Caco-2 (cell line): ENCODE results near the gene CD19. TPM values are rescaled to one million over a fixed set of nuclear protein-coding genes. Genes with fewer than 3 reads are reported as not detected.

Experiments used
- BruUV-seq: library from RNA; stranded (reverse); fragments of 400-500 nt; replicated peaks from 2 replicates; lab custom pipeline; 2021; lab: Mats Ljungman, UMichigan
- CTCF ChIA-PET: fragments of 300-600 bp; sonication (Branson Sonifier 250); formaldehyde crosslinking; loops from one replicate; lab custom pipeline; 2022; ENCODE audit warnings: antibody characterized with exemption; lab: Charles Lee
- POLR2A ChIA-PET: fragments of 300-600 bp; sonication (Branson Sonifier 250); formaldehyde crosslinking; loops from one replicate; lab custom pipeline; 2022; ENCODE audit warnings: antibody characterized with exemption; lab: Charles Lee
- DNase-seq, 2 experiments: peaks; one replicate each; pipeline versions ENCODE4 v3.0.0 to v3.0.0-alpha.2; 2020 to 2022
- H3K27me3 ChIP-seq: replicated peaks from 2 replicates; pipeline ENCODE4 v1.6.0; 2011; ENCODE audit warnings: low read length; ENCODE audit not compliant: control insufficient read depth, insufficient read depth
- H3K36me3 ChIP-seq: 2 replicates; pipeline ENCODE4 v1.5.1; 2011; ENCODE audit warnings: low read length; ENCODE audit not compliant: control insufficient read depth, insufficient read depth
- H3K4me1 ChIP-seq: fragments of 250-450 bp; sonication (Bioruptor Pico); 2 replicates; pipeline ENCODE4 v1.5.1; 2020; ENCODE audit warnings: mild to moderate bottlenecking
- H3K4me3 ChIP-seq: 2 replicates; pipeline ENCODE4 v1.5.1; 2011; ENCODE audit warnings: low read depth, mild to moderate bottlenecking, control low read depth, low read length
- H3K9me3 ChIP-seq: fragments of 250-450 bp; sonication (Bioruptor Pico); 2 replicates; pipeline ENCODE4 v1.5.1; 2020; ENCODE audit warnings: mild to moderate bottlenecking, moderate library complexity
- H3K27ac Mint-ChIP-seq: one replicate; pipeline ENCODE4 v1.8.0; 2022; ENCODE audit warnings: mixed read lengths; ENCODE audit not compliant: unreplicated experiment
- H3K27me3 Mint-ChIP-seq: one replicate; pipeline ENCODE4 v1.8.0; 2022; ENCODE audit warnings: mixed read lengths; ENCODE audit not compliant: insufficient read depth, unreplicated experiment
- H3K36me3 Mint-ChIP-seq: one replicate; pipeline ENCODE4 v1.8.0; 2022; ENCODE audit warnings: mild to moderate bottlenecking, mixed read lengths; ENCODE audit not compliant: insufficient read depth, unreplicated experiment
- H3K4me1 Mint-ChIP-seq: one replicate; pipeline ENCODE4 v1.8.0; 2022; ENCODE audit warnings: low read depth, mixed read lengths; ENCODE audit not compliant: unreplicated experiment
- H3K4me3 Mint-ChIP-seq: one replicate; pipeline ENCODE4 v1.8.0; 2022; ENCODE audit warnings: mild to moderate bottlenecking, moderate library complexity, mixed read lengths; ENCODE audit not compliant: unreplicated experiment
- H3K9me3 Mint-ChIP-seq: one replicate; pipeline ENCODE4 v1.8.0; 2022; ENCODE audit warnings: mixed read lengths; ENCODE audit not compliant: unreplicated experiment
- intact Hi-C: fragments of 100-400 bp; cut with micrococcal nuclease; formaldehyde crosslinking; loops from one replicate; pipeline ENCODE4 v1.10.0; 2022; ENCODE audit not compliant: unreplicated experiment
- total RNA-seq: library from RNA; stranded (reverse); gene quantifications from 2 replicates; pipeline ENCODE4 v1.2.3, GENCODE V29; 2022
- TF ChIP-seq, protein P1 (sequence below), 2 experiments: fragments of 200-600 bp in 1 of 2; IDR thresholded peaks; 1 replicate in 1 of 2; 2 replicates in 1 of 2; pipeline versions ENCODE4 v1.5.1 to v1.8.0; 2011 to 2022; ENCODE audit warnings: antibody characterized with exemption in 1 of 2, control low read depth in 1 of 2, inconsistent platforms in 1 of 2, low read depth in 1 of 2, low read length in 1 of 2, mild to moderate bottlenecking in 1 of 2, moderate library complexity in 1 of 2; ENCODE audit not compliant: insufficient read depth in 1 of 2, severe bottlenecking in 1 of 2, unreplicated experiment in 1 of 2

CD19 gene
- total RNA-seq, 1 experiment from 2014 or later, result not detected

DNA sequence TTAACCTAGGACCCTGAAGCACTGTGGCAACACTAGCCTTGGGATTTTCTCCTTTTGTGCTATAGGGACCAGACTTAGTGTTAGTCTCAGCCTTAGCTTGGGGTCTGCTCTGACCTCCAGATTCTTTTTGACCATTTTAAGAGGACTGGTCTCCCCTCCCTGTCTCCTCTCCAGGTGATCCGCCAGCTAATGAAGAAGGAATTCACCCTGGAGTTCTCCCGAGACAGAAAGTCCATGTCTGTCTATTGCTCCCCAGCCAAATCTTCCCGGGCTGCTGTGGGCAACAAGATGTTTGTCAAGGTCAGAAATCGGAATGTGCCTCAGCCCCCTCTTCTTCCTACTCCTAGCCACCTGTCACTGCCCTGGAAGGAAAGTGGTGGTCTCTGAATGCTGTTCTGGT is 33.9 kb upstream of the CD19 start:
- Mint-ChIP-seq H3K27ac (no peak overlapping the region), H3K36me3 (no peaks in the 10 kb centered on the region), H3K9me3 (no peaks in the 10 kb centered on the region), H3K4me1 (no peaks in the 10 kb centered on the region), H3K4me3 (no peak overlapping the region), H3K27me3 (no peaks in the 10 kb centered on the region)
- Histone ChIP-seq H3K4me1 (no peaks in the 10 kb centered on the region), H3K27me3 (no peaks in the 10 kb centered on the region), H3K4me3 (no peak overlapping the region), H3K9me3 (no peaks in the 10 kb centered on the region), H3K36me3 (no peaks in the 10 kb centered on the region)
- no TSS peak for BruUV-seq
- ChIA-PET POLR2A (no interaction called here), CTCF (no interaction called here)
- TF ChIP-seq, protein P1, sequence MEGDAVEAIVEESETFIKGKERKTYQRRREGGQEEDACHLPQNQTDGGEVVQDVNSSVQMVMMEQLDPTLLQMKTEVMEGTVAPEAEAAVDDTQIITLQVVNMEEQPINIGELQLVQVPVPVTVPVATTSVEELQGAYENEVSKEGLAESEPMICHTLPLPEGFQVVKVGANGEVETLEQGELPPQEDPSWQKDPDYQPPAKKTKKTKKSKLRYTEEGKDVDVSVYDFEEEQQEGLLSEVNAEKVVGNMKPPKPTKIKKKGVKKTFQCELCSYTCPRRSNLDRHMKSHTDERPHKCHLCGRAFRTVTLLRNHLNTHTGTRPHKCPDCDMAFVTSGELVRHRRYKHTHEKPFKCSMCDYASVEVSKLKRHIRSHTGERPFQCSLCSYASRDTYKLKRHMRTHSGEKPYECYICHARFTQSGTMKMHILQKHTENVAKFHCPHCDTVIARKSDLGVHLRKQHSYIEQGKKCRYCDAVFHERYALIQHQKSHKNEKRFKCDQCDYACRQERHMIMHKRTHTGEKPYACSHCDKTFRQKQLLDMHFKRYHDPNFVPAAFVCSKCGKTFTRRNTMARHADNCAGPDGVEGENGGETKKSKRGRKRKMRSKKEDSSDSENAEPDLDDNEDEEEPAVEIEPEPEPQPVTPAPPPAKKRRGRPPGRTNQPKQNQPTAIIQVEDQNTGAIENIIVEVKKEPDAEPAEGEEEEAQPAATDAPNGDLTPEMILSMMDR (IDR thresholded peaks at IDR 0.05; ENCODE audit: insufficient read depth in 1 of 2, low read depth in 1 of 2, low read length in 1 of 2, severe bottlenecking in 1 of 2, unreplicated experiment in 1 of 2), result no peak
- intact Hi-C loops, result no loop called here
- no peak for DNase-seq

DNA sequence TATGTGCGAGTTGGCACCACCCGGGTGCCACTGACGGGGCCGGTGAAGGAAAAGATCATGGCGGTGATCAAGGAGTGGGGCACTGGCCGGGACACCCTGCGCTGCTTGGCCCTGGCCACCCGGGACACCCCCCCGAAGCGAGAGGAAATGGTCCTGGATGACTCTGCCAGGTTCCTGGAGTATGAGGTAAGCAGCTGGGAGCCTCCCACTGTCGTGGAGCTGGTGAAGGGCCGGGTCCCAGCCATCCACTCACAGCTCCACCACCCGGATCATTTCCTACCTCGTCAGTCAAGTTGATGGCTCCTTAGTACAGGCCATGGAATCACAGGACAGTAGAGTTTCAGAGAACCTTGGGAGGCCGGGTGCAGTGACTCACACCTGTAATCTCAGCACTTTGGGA is 33.5 kb upstream of the CD19 start:
- CTCF ChIA-PET, result no interaction called here
- no peaks in the 10 kb centered on the region for H3K9me3 Mint-ChIP-seq
- H3K4me1 Mint-ChIP-seq, result no peaks in the 10 kb centered on the region
- Histone ChIP-seq H3K4me3 (no peak overlapping the region), H3K9me3 (no peaks in the 10 kb centered on the region), H3K36me3 (no peaks in the 10 kb centered on the region), H3K27me3 (no peaks in the 10 kb centered on the region), H3K4me1 (no peaks in the 10 kb centered on the region)
- H3K36me3 Mint-ChIP-seq, result no peaks in the 10 kb centered on the region
- H3K27me3 Mint-ChIP-seq, result no peaks in the 10 kb centered on the region
- BruUV-seq, result no TSS peak
- POLR2A ChIA-PET, result no interaction called here
- DNase-seq, result no peak
- no peak overlapping the region for H3K4me3 Mint-ChIP-seq
- intact Hi-C loops, result no loop called here
- no peak overlapping the region for H3K27ac Mint-ChIP-seq
- TF ChIP-seq, protein P1 (IDR thresholded peaks at IDR 0.05; ENCODE audit: insufficient read depth in 1 of 2, low read depth in 1 of 2, low read length in 1 of 2, severe bottlenecking in 1 of 2, unreplicated experiment in 1 of 2), result no peak

DNA sequence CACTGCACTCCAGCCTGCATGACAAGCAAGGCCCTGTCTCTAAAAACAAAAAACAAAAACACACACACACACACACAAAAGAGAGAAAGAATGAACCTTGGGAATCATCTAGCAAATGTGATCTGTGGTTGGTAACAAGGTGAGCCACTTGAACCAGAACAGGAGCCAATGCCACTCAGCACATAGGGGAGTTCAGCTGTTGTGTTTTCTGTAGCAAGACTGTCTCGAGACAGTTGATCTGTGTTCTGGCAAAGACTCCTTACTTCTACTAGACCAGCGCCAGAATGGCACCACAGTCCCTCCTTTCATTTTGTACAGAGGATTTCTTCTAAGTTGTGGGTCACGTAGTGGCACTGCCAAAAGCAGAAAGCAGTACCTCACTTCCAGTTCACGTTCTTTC is 32.8 kb upstream of the CD19 start:
- intact Hi-C loops, result no loop called here
- POLR2A ChIA-PET, result no interaction called here
- no peak overlapping the region for H3K4me3 Mint-ChIP-seq
- no peaks in the 10 kb centered on the region for H3K27me3 Mint-ChIP-seq
- CTCF ChIA-PET, result no interaction called here
- TF ChIP-seq, protein P1 (IDR thresholded peaks at IDR 0.05; ENCODE audit: insufficient read depth in 1 of 2, low read depth in 1 of 2, low read length in 1 of 2, severe bottlenecking in 1 of 2, unreplicated experiment in 1 of 2), result no peak
- BruUV-seq, result no TSS peak
- H3K27ac Mint-ChIP-seq, result no peak overlapping the region
- no peaks in the 10 kb centered on the region for H3K36me3 Mint-ChIP-seq
- H3K4me1 Mint-ChIP-seq, result no peaks in the 10 kb centered on the region
- no peak overlapping the region for H3K4me3 ChIP-seq
- no peaks in the 10 kb centered on the region for H3K27me3 ChIP-seq
- no peaks in the 10 kb centered on the region for H3K36me3 ChIP-seq
- no peaks in the 10 kb centered on the region for H3K9me3 ChIP-seq
- no peaks in the 10 kb centered on the region for H3K4me1 ChIP-seq
- no peak for DNase-seq
- H3K9me3 Mint-ChIP-seq, result no peaks in the 10 kb centered on the region
